Fibroblast of pulmonary artery (primary cell): ENCODE results near the gene PIP4K2A.

Source experiments
- DNase-seq: peaks from one replicate; pipeline ENCODE4 v3.0.0-alpha.2; 2010; ENCODE audit warnings: low read depth
- H3K4me3 ChIP-seq: replicated peaks from 2 replicates; pipeline ENCODE4 v1.5.1; 2011; ENCODE audit warnings: low read depth, mild to moderate bottlenecking, control low read depth, low read length, moderate library complexity
- TF ChIP-seq, protein P1 (sequence below): IDR thresholded peaks from 2 replicates; pipeline ENCODE4 v1.5.1; 2011; ENCODE audit warnings: mild to moderate bottlenecking, control low read depth, low read length, inconsistent platforms; ENCODE audit errors: missing control alignments

Gene PIP4K2A

DNA sequence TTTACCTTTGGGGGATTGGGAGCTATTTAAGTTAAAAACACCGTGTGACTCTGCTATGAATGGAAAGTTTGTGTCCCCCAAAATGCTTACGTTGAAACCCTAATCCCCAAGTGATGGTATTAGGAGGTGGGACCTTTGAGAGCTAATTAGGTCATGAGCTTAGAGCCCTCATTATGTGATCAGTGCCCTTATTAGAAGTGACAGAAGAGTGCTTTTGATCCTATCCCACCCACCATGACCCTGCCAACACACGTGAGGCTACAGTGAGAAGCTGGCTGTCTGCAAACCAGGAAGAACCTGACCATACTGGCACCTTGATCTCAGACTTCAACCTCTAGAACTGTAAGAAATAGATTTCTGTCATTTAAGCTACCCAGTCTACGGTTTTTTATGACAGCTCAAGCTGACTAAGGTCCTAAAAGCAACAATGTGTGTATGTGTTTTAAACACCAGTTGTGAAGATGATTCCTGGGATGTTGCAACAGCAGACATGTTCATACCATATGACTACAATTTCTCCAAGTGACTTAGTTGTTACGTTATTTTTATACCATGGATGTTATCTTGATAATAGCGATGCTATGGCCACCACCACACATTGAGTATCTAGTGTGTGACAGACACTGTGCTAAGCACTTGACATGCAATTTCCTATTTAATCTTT, 124.4 kb downstream of the PIP4K2A start:
- no peak for DNase-seq
- TF ChIP-seq, protein P1, sequence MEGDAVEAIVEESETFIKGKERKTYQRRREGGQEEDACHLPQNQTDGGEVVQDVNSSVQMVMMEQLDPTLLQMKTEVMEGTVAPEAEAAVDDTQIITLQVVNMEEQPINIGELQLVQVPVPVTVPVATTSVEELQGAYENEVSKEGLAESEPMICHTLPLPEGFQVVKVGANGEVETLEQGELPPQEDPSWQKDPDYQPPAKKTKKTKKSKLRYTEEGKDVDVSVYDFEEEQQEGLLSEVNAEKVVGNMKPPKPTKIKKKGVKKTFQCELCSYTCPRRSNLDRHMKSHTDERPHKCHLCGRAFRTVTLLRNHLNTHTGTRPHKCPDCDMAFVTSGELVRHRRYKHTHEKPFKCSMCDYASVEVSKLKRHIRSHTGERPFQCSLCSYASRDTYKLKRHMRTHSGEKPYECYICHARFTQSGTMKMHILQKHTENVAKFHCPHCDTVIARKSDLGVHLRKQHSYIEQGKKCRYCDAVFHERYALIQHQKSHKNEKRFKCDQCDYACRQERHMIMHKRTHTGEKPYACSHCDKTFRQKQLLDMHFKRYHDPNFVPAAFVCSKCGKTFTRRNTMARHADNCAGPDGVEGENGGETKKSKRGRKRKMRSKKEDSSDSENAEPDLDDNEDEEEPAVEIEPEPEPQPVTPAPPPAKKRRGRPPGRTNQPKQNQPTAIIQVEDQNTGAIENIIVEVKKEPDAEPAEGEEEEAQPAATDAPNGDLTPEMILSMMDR, result no peak

DNA sequence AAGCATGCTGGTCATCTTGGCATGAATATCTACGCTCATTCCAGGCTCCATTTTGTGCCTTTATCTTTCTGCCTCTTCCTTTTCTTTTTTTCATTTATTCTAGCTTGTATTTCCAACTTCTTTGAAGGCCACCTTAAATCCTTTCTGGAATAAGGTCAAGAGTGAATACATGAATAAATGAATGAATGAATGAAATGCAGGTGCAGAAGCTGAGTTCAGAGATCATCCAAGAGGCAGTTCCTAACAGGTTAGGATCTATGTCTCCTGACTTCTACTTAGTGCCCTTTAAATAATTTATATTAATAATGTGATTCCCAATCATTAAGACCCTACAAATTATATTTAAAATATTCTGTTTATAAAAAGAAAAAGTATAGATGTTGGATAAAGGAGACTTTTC, 125.9 kb downstream of the PIP4K2A start:
- H3K4me3 ChIP-seq, result no peak overlapping the region
- TF ChIP-seq, protein P1, result no peak
- no peak for DNase-seq

More for the DNA sequence above, 124.4 kb downstream of the PIP4K2A start:
- H3K4me3 ChIP-seq, result no peak overlapping the region

DNA sequence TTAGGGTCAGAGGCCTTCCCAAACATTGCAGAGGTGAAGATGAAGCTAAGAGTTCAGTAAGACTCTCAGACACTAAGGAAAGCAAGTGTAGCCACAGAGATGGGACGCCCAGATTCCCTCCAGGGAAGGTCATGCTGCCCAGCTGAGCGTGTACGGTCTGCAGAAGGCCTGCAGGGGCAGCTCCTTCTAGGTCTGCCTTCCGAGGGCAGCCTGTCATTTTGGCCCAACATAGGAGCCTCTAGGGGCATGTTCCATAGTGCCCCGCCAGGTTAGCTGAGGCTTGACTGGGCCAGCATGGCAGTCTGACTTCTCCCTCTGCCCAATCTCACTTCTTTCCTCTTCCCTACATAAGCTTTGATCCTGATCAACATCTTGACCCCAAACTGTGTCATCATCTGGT, 130.7 kb downstream of the PIP4K2A start:
- TF ChIP-seq, protein P1, result no peak
- DNase-seq, result no peak
- H3K4me3 ChIP-seq, result no peak overlapping the region

DNA sequence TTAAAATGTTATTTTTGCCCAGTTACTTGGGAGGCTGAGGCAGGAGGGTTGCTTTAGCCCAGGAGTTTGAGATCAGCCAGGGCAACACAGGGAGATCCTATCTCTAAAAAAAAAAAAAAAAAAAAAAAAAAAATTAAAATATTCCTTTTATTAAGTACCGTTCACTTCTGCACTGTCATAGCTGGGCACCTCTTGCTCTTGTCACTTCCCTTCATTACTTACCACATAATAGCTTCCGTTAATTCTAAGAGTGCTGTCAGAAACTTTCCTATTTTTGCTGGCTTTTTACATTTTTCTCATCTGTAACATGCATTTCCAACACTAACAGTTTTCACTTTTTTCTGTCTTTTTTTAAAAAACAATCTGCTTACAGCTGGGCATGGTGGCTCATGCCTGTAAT, 132.9 kb downstream of the PIP4K2A start:
- TF ChIP-seq, protein P1, result no peak
- DNase-seq, result no peak
- no peak overlapping the region for H3K4me3 ChIP-seq

DNA sequence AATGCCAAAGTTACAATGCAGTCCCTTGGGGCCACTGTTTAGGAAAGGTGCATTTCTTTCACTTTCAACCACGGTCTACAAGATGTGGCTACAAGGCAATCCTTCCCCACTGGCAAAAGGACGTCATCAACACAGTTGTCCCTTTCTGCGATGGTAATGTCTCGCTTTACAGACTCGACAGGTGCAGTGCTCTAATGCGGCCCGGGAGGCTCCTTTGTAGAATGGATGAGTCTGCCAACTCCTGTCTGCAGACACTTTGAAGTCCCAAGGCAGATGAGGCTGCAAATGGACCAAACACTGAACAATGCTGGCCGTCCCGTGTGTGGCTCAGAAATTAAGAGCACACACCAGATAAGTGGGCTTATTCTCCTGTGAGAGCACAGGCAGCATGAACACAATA, 133.7 kb downstream of the PIP4K2A start:
- H3K4me3 ChIP-seq, result no peak overlapping the region
- TF ChIP-seq, protein P1, result no peak
- no peak for DNase-seq

DNA sequence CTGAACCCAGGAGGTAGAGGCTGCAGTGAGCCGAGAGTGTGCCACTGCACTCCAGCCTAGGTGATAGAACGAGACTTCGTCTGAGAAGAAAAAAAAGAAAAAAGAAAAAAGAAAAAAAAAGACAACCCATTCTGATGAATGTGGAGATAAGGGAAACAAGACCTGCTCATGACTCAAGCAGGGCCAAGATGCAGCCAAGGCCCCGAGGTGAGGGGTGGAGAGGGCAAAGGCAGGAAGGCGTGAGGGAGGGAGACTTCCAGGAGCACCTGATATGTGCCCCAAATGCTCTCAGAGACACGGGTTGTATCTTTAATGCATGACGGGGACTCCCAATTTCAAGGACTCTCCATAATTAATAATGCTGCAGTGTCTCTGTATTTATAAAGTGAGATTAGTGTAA, 134.6 kb downstream of the PIP4K2A start:
- DNase-seq, result no peak
- TF ChIP-seq, protein P1, result no peak
- H3K4me3 ChIP-seq, result no peak overlapping the region
